Left lung (tissue), 10 donors: ENCODE results near the gene RAB22A. TPM values are rescaled to one million over a fixed set of nuclear protein-coding genes. Genes with fewer than 3 reads are reported as not detected.

ENCODE experiments used
- ATAC-seq: fragments of 200-7000 bp; cut with Tn5 transposase; one replicate; pipeline ENCODE4 v1.9.1; 2020; ENCODE audit warnings: moderate library complexity
- DNase-seq, 4 donors: peaks; one replicate each; pipeline ENCODE4 v3.0.0-alpha.2; 2013 to 2020
- H3K27ac ChIP-seq, 2 donors: fragments of 200-600 bp; sonication (generic) in 1 of 2; one replicate each; pipeline versions ENCODE4 v1.5.0 to v1.8.0; 2020 to 2021
- H3K27me3 ChIP-seq, 2 donors: fragments of 200-600 bp; sonication (generic) in 1 of 2; one replicate each; pipeline versions ENCODE4 v1.5.0 to v1.8.0; 2020 to 2021
- H3K36me3 ChIP-seq, 2 donors: fragments of 200-600 bp; sonication (generic) in 1 of 2; one replicate each; pipeline versions ENCODE4 v1.5.0 to v1.8.0; 2020 to 2021
- H3K4me1 ChIP-seq, 2 donors: fragments of 200-600 bp; one replicate each; pipeline ENCODE4 v1.8.0; 2021
- H3K4me3 ChIP-seq, 2 donors: fragments of 200-600 bp; sonication (generic) in 1 of 2; one replicate each; pipeline versions ENCODE4 v1.5.0 to v1.8.0; 2020 to 2021; ENCODE audit warnings: mild to moderate bottlenecking in 1 of 2
- H3K9me3 ChIP-seq, 2 donors: fragments of 200-600 bp; sonication (generic) in 1 of 2; one replicate each; pipeline versions ENCODE4 v1.5.0 to v1.8.0; 2020 to 2021
- CTCF ChIP-seq, 2 donors: fragments of 200-600 bp; sonication (generic) in 1 of 2; IDR thresholded peaks; one replicate each; pipeline versions ENCODE4 v1.5.0 to v1.8.0; 2021; ENCODE audit warnings: antibody characterized with exemption in 2 of 2
- intact Hi-C, 2 donors: fragments of 100-400 bp; cut with DNase I; formaldehyde crosslinking; loops; one replicate each; pipeline versions ENCODE4 v1.11.2 to v1.14.2; 2022
- polyA plus RNA-seq, 6 donors: library from polyadenylated mRNA; unstranded; fragments of 120-200 nt; gene quantifications; one replicate each; pipeline ENCODE4 v1.2.1, GENCODE V29; 2013; ENCODE audit not compliant: insufficient read length in 6 of 6
- total RNA-seq, 2 donors: library from RNA; stranded (reverse); fragmentation: NEBNext Ultra II Directional; extraction: Animal tissue kit (Norgen Biotek cat#: 25700); gene quantifications; one replicate each; pipeline ENCODE4 v1.2.1, GENCODE V29; 2021
- donor health status: DM: no; HTN: yes; CAD: no.
- donor health status: DM: no; HTN: no; CAD: no.

RAB22A gene
- total and polyA plus RNA-seq, 8 donors = 17.3 to 26.2 (median 19.3) TPM

GRCh38 chr20:58313396-58313795 is 3.9 kb downstream of the RAB22A start:
- no peak for ATAC-seq
- Histone ChIP-seq H3K27me3 (no peaks in the 10 kb centered on the region), H3K4me1 (peaks cover 4 to 38% of the 10 kb centered on the region in 2 donors), H3K4me3 (no peak overlapping the region), H3K27ac (no peak overlapping the region), H3K9me3 (no peaks in the 10 kb centered on the region), H3K36me3 (peaks cover 0 to 56% of the 10 kb centered on the region in 2 donors)
- intact Hi-C loops = no loop called here
- DNase-seq = no peak
- no peak for TF ChIP-seq CTCF (IDR thresholded peaks at IDR 0.05)

GRCh38 chr20:58321205-58321604 is 11.7 kb downstream of the RAB22A start:
- Histone ChIP-seq H3K9me3 (no peaks in the 10 kb centered on the region), H3K4me3 (no peak overlapping the region), H3K27ac (no peak overlapping the region), H3K4me1 (no peaks in the 10 kb centered on the region), H3K36me3 (peaks cover 0 to 17% of the 10 kb centered on the region in 2 donors), H3K27me3 (no peaks in the 10 kb centered on the region)
- ATAC-seq (no peak), DNase-seq (no peak)
- TF ChIP-seq CTCF (IDR thresholded peaks at IDR 0.05) = no peak
- intact Hi-C loops = no loop called here

- DNase-seq (no peak), ATAC-seq (no peak)
- Histone ChIP-seq H3K9me3 (no peaks in the 10 kb centered on the region), H3K4me3 (no peak overlapping the region), H3K36me3 (peaks cover 0 to 8% of the 10 kb centered on the region in 2 donors), H3K27ac (no peak overlapping the region), H3K4me1 (no peaks in the 10 kb centered on the region), H3K27me3 (no peaks in the 10 kb centered on the region)
- TF ChIP-seq CTCF (IDR thresholded peaks at IDR 0.05) = no peak
- intact Hi-C loops = no loop called here
Measured at GRCh38 chr20:58322083-58322482, 12.6 kb downstream of the RAB22A start.

GRCh38 chr20:58325912-58326311 is 16.4 kb downstream of the RAB22A start:
- no peaks in the 10 kb centered on the region for H3K36me3 ChIP-seq
- no peak for DNase-seq
- ATAC-seq = no peak
- H3K4me3 ChIP-seq = no peak overlapping the region
- H3K9me3 ChIP-seq = no peaks in the 10 kb centered on the region
- no peaks in the 10 kb centered on the region for H3K27me3 ChIP-seq
- TF ChIP-seq CTCF (IDR thresholded peaks at IDR 0.05) = no peak
- H3K4me1 ChIP-seq = peaks cover 0 to 8% of the 10 kb centered on the region in 2 donors
- H3K27ac ChIP-seq = no peak overlapping the region
- intact Hi-C loops = no loop called here

- H3K27me3 ChIP-seq = no peaks in the 10 kb centered on the region
- DNase-seq = peak in 1 of 4 donors; percentile 63
- peak; percentile 82 for ATAC-seq
- no peak overlapping the region for H3K4me3 ChIP-seq
- no peak overlapping the region for H3K27ac ChIP-seq
- peaks cover 0 to 14% of the 10 kb centered on the region in 2 donors for H3K4me1 ChIP-seq
- intact Hi-C loops = no loop called here
- no peaks in the 10 kb centered on the region for H3K9me3 ChIP-seq
- H3K36me3 ChIP-seq = no peaks in the 10 kb centered on the region
- TF ChIP-seq CTCF (IDR thresholded peaks at IDR 0.05) = no peak
Measured at GRCh38 chr20:58327211-58327610, 17.7 kb downstream of the RAB22A start.
